ENCODE results near the gene WDFY2. TPM values are rescaled to one million over a fixed set of nuclear protein-coding genes. Genes with fewer than 3 reads are reported as not detected.

WDFY2 gene
- polyA plus RNA-seq, 3 donors: 6.5 to 40.1 (median 9.1) TPM

DNA sequence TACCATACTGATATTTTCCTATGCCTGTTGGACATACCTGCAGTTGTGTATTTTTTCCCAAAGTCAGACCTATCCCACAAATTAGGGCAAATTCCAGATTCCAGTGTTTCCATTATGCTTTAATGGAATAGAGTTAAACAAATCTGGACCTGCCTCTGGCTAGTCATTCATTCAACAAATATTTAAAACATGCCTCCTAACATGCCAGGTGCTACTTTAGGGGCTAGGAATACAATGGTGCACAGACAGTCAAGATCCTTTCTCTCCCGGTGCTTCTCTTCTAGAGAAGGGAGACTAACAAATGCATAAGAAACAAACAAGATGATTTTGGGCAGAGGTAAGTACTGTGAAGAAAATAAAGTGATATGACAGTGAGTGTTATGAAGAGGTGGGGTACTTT is 7.5 kb upstream of the WDFY2 start:
- WGBS (ENCODE audit: insufficient coverage): 80% methylated on average over 1 of the region's 1 CpG
- H4K20me1 ChIP-seq (ENCODE audit: insufficient read depth, low read length): no peaks in the 10 kb centered on the region
- H2AFZ ChIP-seq (ENCODE audit: insufficient read depth, low read depth, low read length, poor library complexity, severe bottlenecking): no peak overlapping the region

GRCh38 chr13:51577690-51578089 is 6.6 kb upstream of the WDFY2 start:
- no peak overlapping the region for H3K4me2 ChIP-seq (replicated peaks; ENCODE audit: extremely low read depth, low read length, poor library complexity, severe bottlenecking)
- H3K9me3 ChIP-seq (replicated peaks in 1 of 2; ENCODE audit: control insufficient read depth in 1 of 2, insufficient read depth in 1 of 2, low read length in 2 of 2): no peaks in the 10 kb centered on the region
- H3K4me1 Mint-ChIP-seq: peaks cover 23% of the 10 kb centered on the region
- H2AFZ ChIP-seq (ENCODE audit: insufficient read depth, low read depth, low read length, poor library complexity, severe bottlenecking): peak overlapping the region; percentile 2
- H3K9ac ChIP-seq (ENCODE audit: insufficient read depth, low read length, poor library complexity, severe bottlenecking): no peak overlapping the region
- peaks cover 0 to 6% (median 0%) of the 10 kb centered on the region in 3 donors for H3K27me3 Mint-ChIP-seq (ENCODE audit: low read depth in 3 of 3)
- 95% methylated on average over 4 of the region's 4 CpGs for WGBS (ENCODE audit: insufficient coverage)
- peaks cover 0 to 2% (median 0%) of the 10 kb centered on the region in 7 donors for H3K9me3 Mint-ChIP-seq
- DNase-seq: no peak
- intact Hi-C loops (cut with micrococcal nuclease): loop anchor here in 1 of 2 donors (2.0 kb wide), 1 partner anchor 69 kb away; no protein-coding TSS in a partner anchor
- no peak overlapping the region for H3K4me3 ChIP-seq (replicated peaks in 1 of 3; ENCODE audit: low read depth in 2 of 3, low read length in 3 of 3)
- H4K20me1 ChIP-seq (ENCODE audit: insufficient read depth, low read length): no peaks in the 10 kb centered on the region
- TF ChIP-seq CTCF (IDR thresholded peaks at IDR 0.05): no peak
- H3K36me3 ChIP-seq (replicated peaks in 1 of 2; ENCODE audit: control insufficient read depth in 1 of 2, insufficient read depth in 2 of 2, low read length in 2 of 2): no peaks in the 10 kb centered on the region
- H3K36me3 Mint-ChIP-seq: no peaks in the 10 kb centered on the region
- H3K27me3 ChIP-seq (ENCODE audit: control insufficient read depth in 2 of 2, insufficient read depth in 2 of 2, low read length in 2 of 2): no peaks in the 10 kb centered on the region
- H3K27ac ChIP-seq (ENCODE audit: low read depth in 1 of 2, low read length in 2 of 2): no peak overlapping the region
- H3K27ac Mint-ChIP-seq: peak overlapping the region in 1 of 7 donors; percentile 31
- no peak overlapping the region for H3K4me3 Mint-ChIP-seq
- H3K4me1 ChIP-seq (ENCODE audit: control insufficient read depth in 1 of 2, insufficient read depth in 2 of 2, low read length in 2 of 2): peaks cover 17 to 22% of the 10 kb centered on the region in 2 donors
- H3K79me2 ChIP-seq (ENCODE audit: insufficient read depth, low read length): no peaks in the 10 kb centered on the region

More for the DNA sequence above, 7.5 kb upstream of the WDFY2 start:
- H3K27ac Mint-ChIP-seq: no peak overlapping the region
- H3K4me3 ChIP-seq (replicated peaks in 1 of 3; ENCODE audit: low read depth in 2 of 3, low read length in 3 of 3): no peak overlapping the region
- H3K27ac ChIP-seq (ENCODE audit: low read depth in 1 of 2, low read length in 2 of 2): no peak overlapping the region
- H3K36me3 Mint-ChIP-seq: no peaks in the 10 kb centered on the region
- no peaks in the 10 kb centered on the region for H3K27me3 ChIP-seq (ENCODE audit: control insufficient read depth in 2 of 2, insufficient read depth in 2 of 2, low read length in 2 of 2)
- H3K9me3 ChIP-seq (replicated peaks in 1 of 2; ENCODE audit: control insufficient read depth in 1 of 2, insufficient read depth in 1 of 2, low read length in 2 of 2): no peaks in the 10 kb centered on the region
- H3K27me3 Mint-ChIP-seq (ENCODE audit: low read depth in 3 of 3): peaks cover 0 to 6% (median 0%) of the 10 kb centered on the region in 3 donors
- intact Hi-C loops (cut with micrococcal nuclease): no loop called here
- no peaks in the 10 kb centered on the region for H3K79me2 ChIP-seq (ENCODE audit: insufficient read depth, low read length)
- peaks cover 21% of the 10 kb centered on the region for H3K4me1 Mint-ChIP-seq
- H3K9ac ChIP-seq (ENCODE audit: insufficient read depth, low read length, poor library complexity, severe bottlenecking): no peak overlapping the region
- no peak for DNase-seq
- no peaks in the 10 kb centered on the region for H3K36me3 ChIP-seq (replicated peaks in 1 of 2; ENCODE audit: control insufficient read depth in 1 of 2, insufficient read depth in 2 of 2, low read length in 2 of 2)
- no peak for TF ChIP-seq CTCF (IDR thresholded peaks at IDR 0.05)
- peaks cover 0 to 4% (median 0%) of the 10 kb centered on the region in 7 donors for H3K9me3 Mint-ChIP-seq
- peaks cover 16 to 20% of the 10 kb centered on the region in 2 donors for H3K4me1 ChIP-seq (ENCODE audit: control insufficient read depth in 1 of 2, insufficient read depth in 2 of 2, low read length in 2 of 2)
- H3K4me2 ChIP-seq (replicated peaks; ENCODE audit: extremely low read depth, low read length, poor library complexity, severe bottlenecking): no peak overlapping the region
- no peak overlapping the region for H3K4me3 Mint-ChIP-seq
